GM12878 (cell line): Measurements from ENCODE around the gene GIPC3.

Experiments
- CHD4 ChIP-seq: fragments of 200-600 bp; sonication (generic); IDR thresholded peaks from 2 replicates; pipeline ENCODE4 v1.6.1; 2016; ENCODE audit warnings: mild to moderate bottlenecking
- HDAC2 ChIP-seq: fragments of 200-600 bp; sonication (generic); IDR thresholded peaks from 2 replicates; pipeline ENCODE4 v1.6.1; 2017
- MXI1 ChIP-seq: fragments of 150-350 bp; IDR thresholded peaks from 2 replicates; pipeline ENCODE4 v1.6.1; 2011; ENCODE audit warnings: low read depth, mild to moderate bottlenecking, inconsistent platforms, low read length, improper control_type of control experiment
- POLR2AphosphoS5 ChIP-seq: IDR thresholded peaks from 2 replicates; pipeline ENCODE4 v1.6.1; 2011; ENCODE audit warnings: mild to moderate bottlenecking, low read length, inconsistent platforms
- SIN3A ChIP-seq: IDR thresholded peaks from 2 replicates; pipeline ENCODE4 v1.6.1; 2012; ENCODE audit warnings: low read depth, low read length, improper control_type of control experiment
- ZNF274 ChIP-seq: IDR thresholded peaks from one replicate; pipeline ENCODE4 v1.8.0; 2011; ENCODE audit not compliant: insufficient read length, insufficient read depth
- TF ChIP-seq, protein P1 (sequence below): fragments of 450-650 bp; IDR thresholded peaks from 2 replicates; pipeline ENCODE4 v1.6.1; 2017; ENCODE audit warnings: borderline replicate concordance
- TF ChIP-seq, protein P2 (sequence below): fragments of 450-650 bp; IDR thresholded peaks from 2 replicates; pipeline ENCODE4 v1.6.1; 2017; ENCODE audit warnings: mild to moderate bottlenecking

DNA sequence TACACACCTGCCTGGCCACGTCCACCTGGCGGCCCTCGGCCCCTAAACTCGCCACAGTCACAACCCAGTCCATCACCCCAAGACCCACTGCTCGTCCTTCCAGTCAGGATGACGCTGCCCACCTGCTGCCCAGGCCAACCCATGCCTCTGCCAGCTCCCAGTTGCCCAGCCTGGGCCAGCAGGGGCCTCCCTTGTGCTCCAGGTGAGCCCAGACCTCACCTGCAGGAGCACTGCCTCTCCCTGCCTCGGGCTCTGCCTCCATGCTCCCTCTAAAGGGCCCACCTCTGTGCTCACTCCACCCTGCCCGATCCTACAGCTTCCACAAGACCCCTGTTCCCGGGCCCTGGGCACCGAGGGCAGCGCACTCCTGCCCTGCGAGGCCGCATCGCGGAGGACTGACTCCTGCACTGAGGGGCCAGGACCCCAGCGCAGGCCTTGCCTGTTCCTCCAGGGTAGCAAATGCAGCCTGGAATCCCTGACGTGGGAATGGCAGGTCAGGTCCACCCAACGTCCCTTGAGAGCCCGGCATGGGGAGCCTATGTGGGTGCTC lies 49.3 kb downstream of the GIPC3 start:
- no peak for TF ChIP-seq POLR2AphosphoS5
- TF ChIP-seq, protein P1, sequence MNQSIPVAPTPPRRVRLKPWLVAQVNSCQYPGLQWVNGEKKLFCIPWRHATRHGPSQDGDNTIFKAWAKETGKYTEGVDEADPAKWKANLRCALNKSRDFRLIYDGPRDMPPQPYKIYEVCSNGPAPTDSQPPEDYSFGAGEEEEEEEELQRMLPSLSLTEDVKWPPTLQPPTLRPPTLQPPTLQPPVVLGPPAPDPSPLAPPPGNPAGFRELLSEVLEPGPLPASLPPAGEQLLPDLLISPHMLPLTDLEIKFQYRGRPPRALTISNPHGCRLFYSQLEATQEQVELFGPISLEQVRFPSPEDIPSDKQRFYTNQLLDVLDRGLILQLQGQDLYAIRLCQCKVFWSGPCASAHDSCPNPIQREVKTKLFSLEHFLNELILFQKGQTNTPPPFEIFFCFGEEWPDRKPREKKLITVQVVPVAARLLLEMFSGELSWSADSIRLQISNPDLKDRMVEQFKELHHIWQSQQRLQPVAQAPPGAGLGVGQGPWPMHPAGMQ, result no peak
- TF ChIP-seq SIN3A, result no peak
- TF ChIP-seq, protein P2, sequence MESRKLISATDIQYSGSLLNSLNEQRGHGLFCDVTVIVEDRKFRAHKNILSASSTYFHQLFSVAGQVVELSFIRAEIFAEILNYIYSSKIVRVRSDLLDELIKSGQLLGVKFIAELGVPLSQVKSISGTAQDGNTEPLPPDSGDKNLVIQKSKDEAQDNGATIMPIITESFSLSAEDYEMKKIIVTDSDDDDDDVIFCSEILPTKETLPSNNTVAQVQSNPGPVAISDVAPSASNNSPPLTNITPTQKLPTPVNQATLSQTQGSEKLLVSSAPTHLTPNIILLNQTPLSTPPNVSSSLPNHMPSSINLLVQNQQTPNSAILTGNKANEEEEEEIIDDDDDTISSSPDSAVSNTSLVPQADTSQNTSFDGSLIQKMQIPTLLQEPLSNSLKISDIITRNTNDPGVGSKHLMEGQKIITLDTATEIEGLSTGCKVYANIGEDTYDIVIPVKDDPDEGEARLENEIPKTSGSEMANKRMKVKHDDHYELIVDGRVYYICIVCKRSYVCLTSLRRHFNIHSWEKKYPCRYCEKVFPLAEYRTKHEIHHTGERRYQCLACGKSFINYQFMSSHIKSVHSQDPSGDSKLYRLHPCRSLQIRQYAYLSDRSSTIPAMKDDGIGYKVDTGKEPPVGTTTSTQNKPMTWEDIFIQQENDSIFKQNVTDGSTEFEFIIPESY, result no peak
- no peak for TF ChIP-seq HDAC2
- TF ChIP-seq MXI1, result no peak
- no peak for TF ChIP-seq CHD4
- TF ChIP-seq ZNF274, result no peak
